Measurements from ENCODE around the gene NCOA1. TPM values are rescaled to one million over a fixed set of nuclear protein-coding genes. Genes with fewer than 3 reads are reported as not detected.

The NCOA1 gene
- total RNA-seq, 1 donor from 2014 or later = 29.0 TPM

DNA sequence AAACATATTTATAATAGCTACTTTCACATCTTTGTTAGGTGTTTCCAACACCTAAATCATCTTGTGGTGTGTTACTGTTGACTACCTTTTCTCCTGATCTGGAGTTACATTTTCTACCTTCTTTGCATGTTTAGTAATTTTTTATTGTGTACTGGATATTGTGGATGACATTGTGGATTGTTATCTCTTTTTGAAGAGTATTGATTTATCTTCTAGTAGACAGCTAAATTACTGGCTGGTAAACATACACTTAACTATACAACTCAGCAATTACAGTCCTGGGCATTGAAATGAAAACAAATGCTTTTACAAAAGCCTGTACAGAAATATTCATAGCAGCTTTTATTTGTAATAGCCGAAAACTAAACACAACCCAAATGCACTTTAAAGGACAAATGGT, 151.3 kb downstream of the NCOA1 start:
- no peak overlapping the region for H3K4me3 Mint-ChIP-seq (ENCODE audit: unreplicated experiment)
- peaks cover 8% of the 10 kb centered on the region for H3K36me3 Mint-ChIP-seq (ENCODE audit: unreplicated experiment)
- H3K4me1 Mint-ChIP-seq (ENCODE audit: unreplicated experiment) = no peaks in the 10 kb centered on the region
- H3K27me3 Mint-ChIP-seq (ENCODE audit: unreplicated experiment) = no peaks in the 10 kb centered on the region
- peaks cover 9% of the 10 kb centered on the region for H3K9me3 Mint-ChIP-seq (ENCODE audit: unreplicated experiment)
- no peak overlapping the region for H3K27ac Mint-ChIP-seq (ENCODE audit: unreplicated experiment)
- TF ChIP-seq, protein P1, sequence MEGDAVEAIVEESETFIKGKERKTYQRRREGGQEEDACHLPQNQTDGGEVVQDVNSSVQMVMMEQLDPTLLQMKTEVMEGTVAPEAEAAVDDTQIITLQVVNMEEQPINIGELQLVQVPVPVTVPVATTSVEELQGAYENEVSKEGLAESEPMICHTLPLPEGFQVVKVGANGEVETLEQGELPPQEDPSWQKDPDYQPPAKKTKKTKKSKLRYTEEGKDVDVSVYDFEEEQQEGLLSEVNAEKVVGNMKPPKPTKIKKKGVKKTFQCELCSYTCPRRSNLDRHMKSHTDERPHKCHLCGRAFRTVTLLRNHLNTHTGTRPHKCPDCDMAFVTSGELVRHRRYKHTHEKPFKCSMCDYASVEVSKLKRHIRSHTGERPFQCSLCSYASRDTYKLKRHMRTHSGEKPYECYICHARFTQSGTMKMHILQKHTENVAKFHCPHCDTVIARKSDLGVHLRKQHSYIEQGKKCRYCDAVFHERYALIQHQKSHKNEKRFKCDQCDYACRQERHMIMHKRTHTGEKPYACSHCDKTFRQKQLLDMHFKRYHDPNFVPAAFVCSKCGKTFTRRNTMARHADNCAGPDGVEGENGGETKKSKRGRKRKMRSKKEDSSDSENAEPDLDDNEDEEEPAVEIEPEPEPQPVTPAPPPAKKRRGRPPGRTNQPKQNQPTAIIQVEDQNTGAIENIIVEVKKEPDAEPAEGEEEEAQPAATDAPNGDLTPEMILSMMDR (IDR thresholded peaks at IDR 0.05) = no peak
- no peak for DNase-seq (ENCODE audit: extremely low spot score, unreplicated experiment)

DNA sequence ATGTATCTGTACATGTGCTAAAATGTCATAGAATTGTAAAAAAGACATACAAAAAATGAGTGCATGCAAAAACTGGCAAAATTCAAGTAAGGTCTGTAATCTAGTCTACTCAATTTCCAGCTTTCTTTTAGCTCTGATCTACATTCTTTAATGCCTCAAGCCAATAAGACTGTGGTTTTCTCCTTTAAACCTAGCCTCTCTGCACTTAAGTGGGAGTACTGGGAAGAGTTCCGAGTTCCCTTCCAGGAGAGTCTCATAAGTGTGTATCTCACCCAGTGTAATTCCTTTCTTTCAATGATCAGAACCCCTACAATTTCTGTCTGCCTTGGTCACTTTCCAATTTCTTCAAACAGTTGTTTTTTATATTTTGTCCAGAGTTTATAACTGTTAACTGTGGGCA, 152.0 kb downstream of the NCOA1 start:
- TF ChIP-seq, protein P1 (IDR thresholded peaks at IDR 0.05) = no peak
- H3K9me3 Mint-ChIP-seq (ENCODE audit: unreplicated experiment) = peaks cover 7% of the 10 kb centered on the region
- H3K4me1 Mint-ChIP-seq (ENCODE audit: unreplicated experiment) = no peaks in the 10 kb centered on the region
- DNase-seq (ENCODE audit: extremely low spot score, unreplicated experiment) = no peak
- H3K4me3 Mint-ChIP-seq (ENCODE audit: unreplicated experiment) = no peak overlapping the region
- no peaks in the 10 kb centered on the region for H3K27me3 Mint-ChIP-seq (ENCODE audit: unreplicated experiment)
- no peak overlapping the region for H3K27ac Mint-ChIP-seq (ENCODE audit: unreplicated experiment)
- H3K36me3 Mint-ChIP-seq (ENCODE audit: unreplicated experiment) = peaks cover 8% of the 10 kb centered on the region

DNA sequence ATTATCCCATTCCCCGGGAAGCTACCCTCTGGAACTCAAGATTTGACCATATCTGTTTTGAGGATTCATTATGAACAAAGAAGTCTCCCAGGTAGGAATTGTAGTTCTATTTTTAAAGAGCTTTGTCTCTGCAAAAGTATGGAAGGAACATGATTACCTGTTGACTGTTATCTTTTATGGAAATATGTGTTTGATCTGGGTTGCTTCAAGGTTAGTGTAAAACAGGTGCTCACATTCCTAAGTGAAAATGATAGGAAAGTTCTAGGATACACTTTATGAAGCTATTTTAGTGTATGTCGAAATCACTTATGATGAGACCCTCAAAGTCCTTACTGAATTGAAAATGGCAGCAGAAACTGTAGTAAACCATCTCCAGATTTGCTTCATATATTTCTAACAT, 153.0 kb downstream of the NCOA1 start:
- H3K9me3 Mint-ChIP-seq (ENCODE audit: unreplicated experiment) = no peaks in the 10 kb centered on the region
- peaks cover 8% of the 10 kb centered on the region for H3K36me3 Mint-ChIP-seq (ENCODE audit: unreplicated experiment)
- TF ChIP-seq, protein P1 (IDR thresholded peaks at IDR 0.05) = no peak
- H3K27ac Mint-ChIP-seq (ENCODE audit: unreplicated experiment) = no peak overlapping the region
- H3K4me3 Mint-ChIP-seq (ENCODE audit: unreplicated experiment) = no peak overlapping the region
- no peak for DNase-seq (ENCODE audit: extremely low spot score, unreplicated experiment)
- H3K27me3 Mint-ChIP-seq (ENCODE audit: unreplicated experiment) = no peaks in the 10 kb centered on the region
- H3K4me1 Mint-ChIP-seq (ENCODE audit: unreplicated experiment) = no peaks in the 10 kb centered on the region

DNA sequence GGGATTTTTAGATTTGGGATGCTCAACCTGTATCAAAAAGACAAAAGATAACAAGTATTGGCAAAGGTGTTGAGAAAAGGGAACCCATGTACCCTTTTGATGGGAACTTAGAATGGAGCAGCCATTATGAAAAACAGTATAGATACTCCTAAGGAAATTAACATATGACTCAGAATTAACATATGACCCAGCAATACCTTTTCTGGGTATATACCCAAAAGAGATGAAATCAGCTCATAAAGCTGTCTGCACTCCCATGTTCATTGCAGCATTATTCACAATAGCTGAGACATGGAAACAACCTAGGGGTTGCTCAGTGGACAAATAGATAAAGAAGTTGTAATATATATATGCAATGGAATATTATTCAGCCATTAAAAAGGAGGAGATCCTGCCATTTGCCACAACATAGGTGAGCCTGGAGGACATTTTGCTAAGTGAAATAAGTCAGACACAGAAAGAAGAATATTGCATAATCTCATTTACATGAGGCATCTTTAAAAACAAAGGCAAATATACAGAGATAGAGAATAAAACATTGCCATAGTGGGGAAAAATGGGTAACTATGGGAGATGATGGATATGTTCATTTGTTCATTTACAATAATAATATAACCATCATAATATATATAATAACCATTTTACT, 160.1 kb downstream of the NCOA1 start:
- H3K4me1 Mint-ChIP-seq (ENCODE audit: unreplicated experiment) = no peaks in the 10 kb centered on the region
- H3K27ac Mint-ChIP-seq (ENCODE audit: unreplicated experiment) = no peak overlapping the region
- H3K27me3 Mint-ChIP-seq (ENCODE audit: unreplicated experiment) = no peaks in the 10 kb centered on the region
- H3K36me3 Mint-ChIP-seq (ENCODE audit: unreplicated experiment) = peaks cover 4% of the 10 kb centered on the region
- TF ChIP-seq, protein P1 (IDR thresholded peaks at IDR 0.05) = no peak
- DNase-seq (ENCODE audit: extremely low spot score, unreplicated experiment) = no peak
- H3K9me3 Mint-ChIP-seq (ENCODE audit: unreplicated experiment) = peaks cover 6% of the 10 kb centered on the region
- H3K4me3 Mint-ChIP-seq (ENCODE audit: unreplicated experiment) = no peak overlapping the region

DNA sequence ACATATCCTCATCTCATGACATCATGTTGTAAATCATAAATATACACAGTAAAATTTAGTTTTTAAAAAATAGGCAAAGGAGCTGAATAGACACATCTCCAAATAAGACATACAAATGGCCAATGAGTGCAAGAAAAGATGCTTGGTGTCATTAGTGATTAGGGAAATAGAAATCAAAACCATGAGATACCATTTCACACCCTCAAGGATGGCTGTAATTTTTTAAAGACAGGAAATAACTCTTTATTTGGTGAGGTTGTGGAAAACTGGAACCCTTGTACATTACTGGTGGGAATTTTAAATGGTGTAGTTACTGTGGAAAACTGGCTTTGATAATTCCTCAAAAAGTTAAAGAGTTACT, 160.6 kb downstream of the NCOA1 start:
- Mint-ChIP-seq H3K4me1 (ENCODE audit: unreplicated experiment) (no peaks in the 10 kb centered on the region), H3K4me3 (ENCODE audit: unreplicated experiment) (no peak overlapping the region), H3K36me3 (ENCODE audit: unreplicated experiment) (peaks cover 3% of the 10 kb centered on the region), H3K9me3 (ENCODE audit: unreplicated experiment) (peaks cover 6% of the 10 kb centered on the region), H3K27me3 (ENCODE audit: unreplicated experiment) (no peaks in the 10 kb centered on the region), H3K27ac (ENCODE audit: unreplicated experiment) (no peak overlapping the region)
- TF ChIP-seq, protein P1 (IDR thresholded peaks at IDR 0.05) = no peak
- no peak for DNase-seq (ENCODE audit: extremely low spot score, unreplicated experiment)

Data from osteocyte (in vitro differentiated cells).